Large intestine (tissue), 3 donors: ENCODE data around the gene DLG5. TPM values are rescaled to one million over a fixed set of nuclear protein-coding genes. Genes with fewer than 3 reads are reported as not detected.
A peak's percentile ranks its signal among the peaks of the same experiment; 100 is the strongest.

Experiments used
- DNase-seq, 2 donors: peaks; one replicate each; pipeline versions ENCODE4 v3.0.0 to v3.0.0-alpha.2; 2013
- H3K27ac ChIP-seq: one replicate; pipeline ENCODE4 v1.5.1; 2013; ENCODE audit warnings: low read length
- H3K27me3 ChIP-seq: 2 replicates; pipeline ENCODE4 v1.6.1; 2013; ENCODE audit warnings: low read length; ENCODE audit not compliant: control insufficient read depth, insufficient read depth
- H3K36me3 ChIP-seq: 2 replicates; pipeline ENCODE4 v1.6.1; 2013; ENCODE audit warnings: low read length; ENCODE audit not compliant: control insufficient read depth, insufficient read depth
- H3K4me1 ChIP-seq: one replicate; pipeline ENCODE4 v1.6.1; 2013; ENCODE audit warnings: low read length; ENCODE audit not compliant: control insufficient read depth, insufficient read depth
- H3K4me3 ChIP-seq: one replicate; pipeline ENCODE4 v1.5.1; 2013; ENCODE audit warnings: low read length
- H3K9me3 ChIP-seq: one replicate; pipeline ENCODE4 v1.6.1; 2013; ENCODE audit warnings: mild to moderate bottlenecking, low read depth, low read length, moderate library complexity; ENCODE audit not compliant: control insufficient read depth
- WGBS: methylation state at CpG from one replicate; pipeline ENCODE4 v1.1.5; 2013; ENCODE audit warnings: low lambda C conversion rate; ENCODE audit not compliant: insufficient coverage; 5-methylcytosine and 5-hydroxymethylcytosine counted together
- polyA plus RNA-seq: library from polyadenylated mRNA; unstranded; fragments of 120-200 nt; gene quantifications from one replicate; pipeline ENCODE4 v1.2.1, GENCODE V29; 2013

The DLG5 gene
- polyA plus RNA-seq, 1 donor: 34.4 TPM

DNA sequence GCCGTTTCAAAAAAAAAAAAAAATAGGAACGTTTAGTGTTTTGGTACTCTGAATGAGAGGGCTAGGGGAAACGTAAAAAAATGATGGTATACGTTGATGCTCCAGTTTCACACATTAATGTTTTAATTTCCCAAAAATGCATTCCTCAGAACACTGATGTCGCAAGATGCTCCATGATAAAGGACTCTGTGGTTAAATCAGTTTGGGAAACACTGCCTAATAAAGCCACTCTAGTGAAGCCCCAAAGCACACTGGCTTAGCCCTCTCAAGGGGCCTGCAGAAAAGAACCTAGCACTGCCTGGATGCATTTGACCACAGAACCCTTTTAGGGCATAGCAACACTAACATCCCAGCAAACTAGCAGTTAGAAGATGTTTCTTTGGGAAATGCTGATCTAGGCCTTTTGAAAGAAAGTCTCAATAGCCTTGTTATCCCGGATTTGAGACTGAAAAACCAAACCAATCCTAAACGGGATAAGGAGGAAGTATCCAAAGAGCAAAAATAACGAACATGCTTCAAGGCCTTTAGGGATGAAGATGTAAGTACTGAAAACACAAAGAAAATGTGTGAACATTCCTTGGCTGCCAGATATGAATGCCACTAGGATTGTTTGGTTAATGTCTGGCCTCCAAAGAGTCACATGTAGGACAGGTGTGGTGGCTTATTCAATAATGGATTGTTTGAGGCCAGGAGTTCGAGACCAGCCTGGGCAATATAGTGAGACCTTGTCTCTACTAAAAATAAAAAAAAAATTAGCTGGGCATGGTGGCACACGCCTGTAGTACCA lies 11.0 kb downstream of the DLG5 start:
- no peak overlapping the region for H3K27ac ChIP-seq
- WGBS: 72% methylated on average over 5 of the region's 10 CpGs
- peaks cover 19% of the 10 kb centered on the region for H3K4me1 ChIP-seq
- H3K4me3 ChIP-seq: no peak overlapping the region
- no peaks in the 10 kb centered on the region for H3K36me3 ChIP-seq
- H3K9me3 ChIP-seq: no peaks in the 10 kb centered on the region
- no peaks in the 10 kb centered on the region for H3K27me3 ChIP-seq
- no peak for DNase-seq

DNA sequence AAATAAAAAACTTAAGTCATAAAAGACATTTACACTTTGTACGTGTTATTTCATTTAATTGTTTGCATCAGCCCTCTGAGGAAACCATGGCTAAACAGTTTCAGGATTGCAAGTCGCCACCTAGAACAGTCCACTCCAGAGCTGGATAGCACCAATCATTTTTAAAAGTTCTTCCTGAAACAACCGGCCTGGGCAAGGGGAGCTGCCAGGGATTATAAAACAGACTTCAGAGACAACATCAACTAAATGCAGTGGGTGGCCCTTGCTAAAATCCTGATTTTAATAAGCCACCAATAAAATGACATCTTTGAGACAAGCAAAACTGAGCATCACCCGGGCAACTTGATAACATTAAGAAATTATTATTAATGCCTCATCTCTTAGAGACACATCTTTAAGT lies 13.5 kb downstream of the DLG5 start:
- Histone ChIP-seq H3K4me1 (peaks cover 33% of the 10 kb centered on the region), H3K4me3 (no peak overlapping the region), H3K27ac (no peak overlapping the region), H3K36me3 (no peaks in the 10 kb centered on the region), H3K9me3 (no peaks in the 10 kb centered on the region), H3K27me3 (no peaks in the 10 kb centered on the region)
- no peak for DNase-seq
- WGBS: no CpG with 5 or more reads among the region's 4 CpGs

DNA sequence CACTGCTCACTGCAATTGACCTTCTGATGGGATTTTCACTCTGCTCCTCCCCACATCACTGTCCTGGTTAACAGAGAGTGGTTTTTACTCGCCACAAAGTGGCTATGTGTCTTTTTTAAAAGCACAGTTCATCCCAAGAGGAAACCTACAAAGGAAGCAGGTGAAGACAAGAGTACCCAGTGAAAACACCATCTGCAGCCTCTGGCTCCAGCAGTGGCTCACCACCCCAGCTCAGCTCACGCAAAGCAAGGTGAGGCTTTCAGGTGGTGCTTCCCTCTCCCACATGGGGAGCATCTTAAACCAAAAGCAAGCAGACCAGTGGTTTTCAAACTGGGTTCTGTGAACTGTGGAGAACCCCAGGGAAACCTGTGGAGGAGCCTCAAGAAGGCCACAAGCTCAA lies 14.0 kb downstream of the DLG5 start:
- peaks cover 39% of the 10 kb centered on the region for H3K4me1 ChIP-seq
- WGBS: 83% methylated on average over 1 of the region's 2 CpGs
- DNase-seq: no peak
- no peaks in the 10 kb centered on the region for H3K27me3 ChIP-seq
- no peak overlapping the region for H3K27ac ChIP-seq
- no peak overlapping the region for H3K4me3 ChIP-seq
- no peaks in the 10 kb centered on the region for H3K9me3 ChIP-seq
- no peaks in the 10 kb centered on the region for H3K36me3 ChIP-seq

DNA sequence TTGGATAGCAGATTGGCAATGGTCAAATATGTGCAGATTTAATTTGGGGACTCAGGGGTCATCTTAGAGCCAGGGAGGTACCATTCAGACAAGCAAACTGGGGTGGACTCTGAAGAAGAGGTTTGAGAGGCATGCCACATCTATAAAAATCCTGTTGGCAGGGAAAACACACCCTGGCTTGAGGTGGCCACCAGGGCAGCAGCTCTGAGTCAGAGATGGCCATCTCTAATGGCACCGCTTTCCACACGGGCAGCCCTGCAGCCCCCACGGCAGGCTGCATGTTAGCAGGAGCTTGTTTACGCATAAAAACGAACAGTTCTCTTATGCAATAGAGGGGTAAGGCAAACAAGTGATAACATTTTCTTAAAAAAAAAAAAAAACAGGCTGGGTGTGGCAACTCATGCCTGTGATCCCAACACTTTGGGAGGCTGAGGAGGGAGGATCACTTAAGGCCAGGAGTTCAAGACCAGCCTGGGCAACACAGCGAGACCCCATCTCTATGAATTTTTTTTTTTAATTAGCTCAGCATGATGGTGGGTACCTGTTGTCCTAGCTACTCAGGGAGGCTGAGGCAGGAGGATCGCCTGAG lies 14.9 kb downstream of the DLG5 start:
- no peaks in the 10 kb centered on the region for H3K36me3 ChIP-seq
- DNase-seq: peak in 1 of 2 donors; percentile 17
- H3K27ac ChIP-seq: peak overlapping the region; percentile 82
- no peaks in the 10 kb centered on the region for H3K27me3 ChIP-seq
- H3K9me3 ChIP-seq: no peaks in the 10 kb centered on the region
- H3K4me3 ChIP-seq: no peak overlapping the region
- peaks cover 48% of the 10 kb centered on the region for H3K4me1 ChIP-seq
- WGBS: no CpG with 5 or more reads among the region's 7 CpGs

DNA sequence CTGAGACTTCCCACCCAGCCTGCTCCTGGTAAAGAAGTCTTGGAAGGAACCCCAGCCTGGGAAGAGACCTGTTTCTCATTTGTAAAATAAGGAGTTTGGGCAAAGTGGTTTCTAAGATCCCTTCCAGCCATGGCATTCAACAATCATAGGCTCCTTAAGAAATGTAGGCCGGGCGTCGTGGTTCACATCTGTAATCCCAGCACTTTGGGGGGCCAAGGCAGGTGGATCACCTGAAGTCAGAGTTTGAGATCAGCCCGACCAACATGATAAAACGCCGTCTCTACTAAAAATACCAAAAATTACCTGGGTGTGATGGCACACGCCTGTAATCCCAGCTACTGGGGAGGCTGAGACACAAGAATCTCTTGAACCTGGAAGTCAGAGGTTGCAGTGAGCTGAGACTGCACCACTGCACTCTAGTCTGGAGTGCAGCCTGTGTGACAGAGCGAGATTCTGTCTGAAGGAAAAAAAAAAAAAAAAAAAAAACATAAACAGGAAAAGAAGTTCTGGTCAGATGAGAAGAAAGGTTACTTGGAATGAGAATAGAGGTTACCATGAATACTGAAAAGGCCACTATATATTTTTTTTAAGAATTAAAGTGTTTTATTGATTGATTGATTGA lies 15.9 kb downstream of the DLG5 start:
- DNase-seq: peak in 1 of 2 donors; percentile 41
- peaks cover 55% of the 10 kb centered on the region for H3K4me1 ChIP-seq
- no peaks in the 10 kb centered on the region for H3K9me3 ChIP-seq
- no peaks in the 10 kb centered on the region for H3K36me3 ChIP-seq
- H3K27ac ChIP-seq: peak overlapping the region; percentile 82
- 67% methylated on average over 1 of the region's 8 CpGs for WGBS
- no peaks in the 10 kb centered on the region for H3K27me3 ChIP-seq
- no peak overlapping the region for H3K4me3 ChIP-seq

DNA sequence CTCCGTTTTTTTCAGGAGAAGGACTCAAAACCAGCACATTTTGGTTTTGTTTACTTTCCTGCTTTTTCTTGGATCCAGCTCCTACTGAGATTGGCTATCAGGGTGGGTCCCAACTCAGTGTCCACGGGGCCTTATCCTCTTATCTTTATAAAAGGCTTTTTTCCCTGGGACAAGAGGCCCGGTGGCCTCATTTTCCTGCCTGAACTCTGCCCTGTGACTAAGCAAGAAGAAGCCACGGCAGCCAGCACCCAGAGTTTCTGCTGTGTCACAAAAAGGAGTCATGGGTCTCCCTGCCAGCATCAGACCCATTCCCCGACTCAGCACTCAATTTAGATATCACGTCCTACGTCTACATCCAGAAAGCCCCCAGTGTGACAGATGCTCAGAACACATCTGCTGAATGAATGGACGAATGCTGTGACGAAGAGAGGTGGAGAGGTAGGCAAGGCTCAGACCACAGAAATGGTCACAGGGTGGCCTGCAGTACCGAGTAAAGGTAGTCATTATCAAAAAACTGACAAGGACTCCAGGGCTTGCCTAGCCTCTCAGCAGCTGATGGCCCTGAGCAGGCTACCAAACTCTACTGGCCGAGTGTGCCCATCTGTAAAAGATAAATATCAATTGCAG lies 16.7 kb downstream of the DLG5 start:
- WGBS: 40% methylated on average over 2 of the region's 11 CpGs
- DNase-seq: peak; percentile 89 to 94
- Histone ChIP-seq H3K36me3 (no peaks in the 10 kb centered on the region), H3K4me1 (peaks cover 55% of the 10 kb centered on the region), H3K4me3 (no peak overlapping the region), H3K9me3 (no peaks in the 10 kb centered on the region), H3K27me3 (no peaks in the 10 kb centered on the region), H3K27ac (peak overlapping the region; percentile 82)

DNA sequence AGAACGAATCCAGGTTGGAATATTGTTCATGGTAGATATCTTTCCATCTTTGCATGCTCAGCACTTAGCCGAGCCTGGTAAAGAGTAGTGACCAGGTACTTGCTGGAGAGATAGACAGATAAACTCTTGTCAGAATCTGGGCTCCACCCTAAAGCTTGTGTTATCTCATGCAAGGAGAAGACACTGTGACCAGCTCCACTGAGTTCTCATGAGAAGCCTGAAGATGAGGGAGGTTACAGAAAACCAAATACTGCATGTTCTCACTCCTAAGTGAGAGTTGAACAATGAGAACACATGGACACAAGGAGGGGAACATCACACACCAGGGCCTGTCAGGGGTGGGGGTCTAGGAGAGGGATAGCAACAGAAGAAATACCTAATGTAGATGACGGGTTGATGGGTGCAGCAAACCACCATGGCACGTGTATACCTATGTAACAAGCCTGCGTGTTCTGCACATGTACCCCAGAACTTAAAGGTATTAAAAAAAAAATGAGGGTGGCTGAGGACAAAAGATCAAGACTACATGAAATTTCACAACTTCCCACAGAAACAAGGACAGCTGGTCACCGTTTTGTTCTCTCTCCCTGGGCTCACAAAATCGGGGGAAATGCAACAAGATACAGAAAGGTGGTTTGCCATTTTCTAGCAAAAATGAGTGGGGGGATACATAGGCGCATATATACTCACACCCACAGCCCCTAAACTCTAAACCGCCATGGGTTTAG lies 17.4 kb downstream of the DLG5 start:
- no peaks in the 10 kb centered on the region for H3K36me3 ChIP-seq
- no peaks in the 10 kb centered on the region for H3K9me3 ChIP-seq
- WGBS: no CpG with 5 or more reads among the region's 9 CpGs
- no peak overlapping the region for H3K4me3 ChIP-seq
- peak in 1 of 2 donors; percentile 64 for DNase-seq
- H3K27ac ChIP-seq: peak overlapping the region; percentile 82
- H3K27me3 ChIP-seq: no peaks in the 10 kb centered on the region
- peaks cover 57% of the 10 kb centered on the region for H3K4me1 ChIP-seq

DNA sequence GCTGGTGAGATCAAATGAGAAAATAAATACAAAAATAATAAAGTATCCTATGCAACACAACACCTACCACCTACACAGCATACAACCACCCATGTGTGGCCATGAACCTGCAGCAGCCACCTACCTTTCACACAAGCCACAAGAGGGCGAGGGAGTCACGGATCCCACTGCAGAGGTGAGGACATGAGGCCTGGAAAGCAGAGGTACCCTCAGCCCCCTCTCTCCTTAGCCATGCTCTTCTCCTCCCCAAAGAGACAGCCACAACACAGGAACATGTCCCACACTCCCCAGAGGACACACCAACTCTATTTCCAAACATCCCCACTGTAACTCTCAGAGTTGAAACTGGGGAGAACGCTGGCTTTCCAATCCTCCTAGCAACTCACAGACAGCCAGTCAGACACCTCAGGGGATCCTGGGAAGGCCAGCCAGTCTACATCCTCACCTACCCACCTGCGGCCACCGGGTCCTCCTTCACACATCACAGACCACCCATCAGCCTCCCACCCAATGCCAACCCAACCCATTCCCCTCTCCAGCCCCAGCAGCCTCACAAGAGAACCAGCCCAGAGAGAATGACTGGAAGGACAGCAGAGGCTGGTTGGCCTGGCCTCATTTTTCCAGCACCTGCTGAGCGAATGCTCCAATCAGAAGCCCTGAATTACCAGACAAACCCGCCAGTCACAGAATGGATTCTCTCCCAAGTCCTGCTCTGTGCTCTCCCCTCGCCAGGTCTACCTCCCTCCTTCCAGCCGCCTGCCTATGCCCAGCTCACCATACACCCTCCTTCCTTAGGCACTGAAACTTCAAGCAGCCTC lies 18.4 kb downstream of the DLG5 start:
- peak in 1 of 2 donors; percentile 48 for DNase-seq
- H3K4me1 ChIP-seq: peaks cover 63% of the 10 kb centered on the region
- peak overlapping the region; percentile 82 for H3K27ac ChIP-seq

DNA sequence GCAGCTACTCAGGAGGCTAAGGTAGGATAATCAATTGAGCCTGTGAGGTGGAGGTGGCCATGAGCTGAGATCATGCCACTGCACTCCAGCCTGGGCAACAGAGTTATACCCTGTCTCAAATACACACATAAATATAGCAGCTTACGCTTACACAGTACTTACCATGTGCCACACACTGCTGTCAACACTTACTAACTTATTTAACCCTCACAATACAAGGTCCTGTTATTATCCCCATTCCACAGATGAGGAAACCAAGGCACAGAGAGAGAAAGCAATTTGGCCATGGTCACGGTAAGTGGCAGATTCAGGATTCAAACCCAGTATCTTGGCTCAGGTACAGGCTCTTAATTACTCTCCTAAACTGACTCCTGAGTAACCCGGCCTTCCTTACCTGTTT lies 19.1 kb downstream of the DLG5 start:
- Histone ChIP-seq H3K4me1 (peaks cover 63% of the 10 kb centered on the region), H3K27ac (peak overlapping the region; percentile 82), H3K9me3 (no peaks in the 10 kb centered on the region), H3K27me3 (no peaks in the 10 kb centered on the region), H3K36me3 (no peaks in the 10 kb centered on the region), H3K4me3 (no peak overlapping the region)
- no CpG with 5 or more reads among the region's 3 CpGs for WGBS
- DNase-seq: no peak

More for the DNA sequence above, 18.4 kb downstream of the DLG5 start:
- H3K9me3 ChIP-seq: no peaks in the 10 kb centered on the region
- H3K36me3 ChIP-seq: no peaks in the 10 kb centered on the region
- no peak overlapping the region for H3K4me3 ChIP-seq
- H3K27me3 ChIP-seq: no peaks in the 10 kb centered on the region
- WGBS: 100% methylated on average over 1 of the region's 9 CpGs
